ENCODE results near the gene MAMSTR. TPM values are rescaled to one million over a fixed set of nuclear protein-coding genes. Genes with fewer than 3 reads are reported as not detected.

The MAMSTR gene
- total RNA-seq, 5 donors from 2014 or later (not counting 1 experiment from before 2014, with no cell fraction given): 0.56 to 2.4 (median 1.6) TPM

- Histone ChIP-seq H3K4me3 (ENCODE audit: control insufficient read depth in 1 of 2, extremely low read depth in 1 of 2, low read length in 1 of 2) (peak within 1 kb of the TSS; percentile 40 to 54), H3K9me3 (no peaks in the 10 kb centered on the region), H3K36me3 (ENCODE audit: control insufficient read depth in 2 of 2, extremely low read depth in 1 of 2, insufficient read depth in 1 of 2, low read length in 1 of 2) (no peaks in the 10 kb centered on the region), H3K27ac (ENCODE audit: low read length) (no peak within 1 kb of the TSS), H3K27me3 (replicated peaks in 1 of 2; ENCODE audit: control insufficient read depth in 2 of 2, extremely low read depth in 1 of 2, insufficient read depth in 2 of 2, low read length in 1 of 2) (peaks cover 0 to 70% of the 10 kb centered on the region in 2 experiments), H3K4me1 (ENCODE audit: control insufficient read depth in 1 of 2, extremely low read depth in 1 of 2, insufficient read depth in 2 of 2, low read length in 2 of 2) (peaks cover 2 to 21% of the 10 kb centered on the region in 2 experiments)
- 1% methylated on average over 59 of the region's 73 CpGs for WGBS (ENCODE audit: insufficient coverage)
- Mint-ChIP-seq H3K27ac (peak within 1 kb of the TSS in 1 of 2 donors; percentile 81), H3K27me3 (peaks cover 20 to 31% of the 10 kb centered on the region in 2 donors), H3K36me3 (no peaks in the 10 kb centered on the region), H3K4me3 (peak within 1 kb of the TSS; percentile 71 to 84 (median 74)), H3K9me3 (no peaks in the 10 kb centered on the region), H3K4me1 (peaks cover 12 to 20% (median 19%) of the 10 kb centered on the region in 3 donors)
- peak; percentile 71 to 75 (median 73) for ATAC-seq (replicated peaks in 1 of 4)
- POLR2A ChIA-PET: no interaction called here
- CTCF ChIA-PET: no interaction called here
- peak in 21 of 35 experiments; percentile 17 to 48 (median 28) for DNase-seq
Observed at GRCh38 chr19:48752496-48753365, 33.2 kb upstream of the MAMSTR start, which contains the start of gene FUT1. FUT1 (minus strand) TSS chr19:48752641; CDS start chr19:48751281, 1,360 bp downstream.

GRCh38 chr19:48751845-48752495 lies 32.4 kb upstream of the MAMSTR start:
- Mint-ChIP-seq H3K27me3 (peaks cover 20 to 31% of the 10 kb centered on the region in 2 donors), H3K36me3 (no peaks in the 10 kb centered on the region), H3K4me3 (peak overlapping the region; percentile 71 to 84 (median 74)), H3K9me3 (no peaks in the 10 kb centered on the region), H3K27ac (peak overlapping the region in 1 of 2 donors; percentile 40), H3K4me1 (peaks cover 14 to 20% (median 19%) of the 10 kb centered on the region in 3 donors)
- no peaks in the 10 kb centered on the region for H3K9me3 ChIP-seq
- CTCF ChIA-PET: interaction anchor here in 1 of 2 donors (0.6 to 0.7 kb wide), 3 partner anchors 13 to 987 kb away, joined by 3 to 6 read pairs (median 4); no protein-coding TSS in a partner anchor
- 2% methylated on average over 13 of the region's 20 CpGs for WGBS (ENCODE audit: insufficient coverage)
- POLR2A ChIA-PET: interaction anchor here in 1 of 2 donors (0.7 kb wide), 1 partner anchor 242 kb away, joined by 4 read pairs; the partner anchor contains the start of gene RUVBL2
- H3K36me3 ChIP-seq (ENCODE audit: control insufficient read depth in 2 of 2, extremely low read depth in 1 of 2, insufficient read depth in 1 of 2, low read length in 1 of 2): no peaks in the 10 kb centered on the region
- ATAC-seq (replicated peaks in 1 of 4): peak; percentile 43 to 59 (median 45)
- H3K4me1 ChIP-seq (ENCODE audit: control insufficient read depth in 1 of 2, extremely low read depth in 1 of 2, insufficient read depth in 2 of 2, low read length in 2 of 2): peaks cover 2 to 25% of the 10 kb centered on the region in 2 experiments
- H3K27me3 ChIP-seq (replicated peaks in 1 of 2; ENCODE audit: control insufficient read depth in 2 of 2, extremely low read depth in 1 of 2, insufficient read depth in 2 of 2, low read length in 1 of 2): peaks cover 0 to 68% of the 10 kb centered on the region in 2 experiments
- H3K4me3 ChIP-seq (ENCODE audit: control insufficient read depth in 1 of 2, extremely low read depth in 1 of 2, low read length in 1 of 2): peak overlapping the region; percentile 40 to 54
- DNase-seq: peak in 4 of 35 experiments; percentile 13 to 40 (median 22)
- no peak overlapping the region for H3K27ac ChIP-seq (ENCODE audit: low read length)

- ATAC-seq (replicated peaks in 1 of 4): no peak
- ChIA-PET POLR2A (no interaction called here), CTCF (no interaction called here)
Observed at GRCh38 chr19:48750771-48751504, 31.4 kb upstream of the MAMSTR start.

GRCh38 chr19:48750351-48750750 lies 30.8 kb upstream of the MAMSTR start:
- no peaks in the 10 kb centered on the region for H3K9me3 ChIP-seq
- H3K4me3 Mint-ChIP-seq: no peak overlapping the region
- POLR2A ChIA-PET: no interaction called here

More at GRCh38 chr19:48750771-48751504, 31.4 kb upstream of the MAMSTR start:
- peaks cover 0 to 69% of the 10 kb centered on the region in 2 experiments for H3K27me3 ChIP-seq (replicated peaks in 1 of 2; ENCODE audit: control insufficient read depth in 2 of 2, extremely low read depth in 1 of 2, insufficient read depth in 2 of 2, low read length in 1 of 2)
- peaks cover 2 to 30% of the 10 kb centered on the region in 2 experiments for H3K4me1 ChIP-seq (ENCODE audit: control insufficient read depth in 1 of 2, extremely low read depth in 1 of 2, insufficient read depth in 2 of 2, low read length in 2 of 2)
- 93% methylated on average over 27 of the region's 29 CpGs for WGBS (ENCODE audit: insufficient coverage)
- no peaks in the 10 kb centered on the region for H3K9me3 ChIP-seq
- peak overlapping the region in 2 of 3 donors; percentile 29 to 84 for H3K4me3 Mint-ChIP-seq
- no peaks in the 10 kb centered on the region for H3K9me3 Mint-ChIP-seq
- no peak for DNase-seq
- no peak overlapping the region for H3K4me3 ChIP-seq (ENCODE audit: control insufficient read depth in 1 of 2, extremely low read depth in 1 of 2, low read length in 1 of 2)
- H3K27ac Mint-ChIP-seq: peak overlapping the region in 1 of 2 donors; percentile 31
- no peaks in the 10 kb centered on the region for H3K36me3 ChIP-seq (ENCODE audit: control insufficient read depth in 2 of 2, extremely low read depth in 1 of 2, insufficient read depth in 1 of 2, low read length in 1 of 2)
- peaks cover 18 to 26% (median 24%) of the 10 kb centered on the region in 3 donors for H3K4me1 Mint-ChIP-seq
- no peak overlapping the region for H3K27ac ChIP-seq (ENCODE audit: low read length)
- H3K27me3 Mint-ChIP-seq: peaks cover 25 to 36% of the 10 kb centered on the region in 2 donors
- H3K36me3 Mint-ChIP-seq: no peaks in the 10 kb centered on the region

GRCh38 chr19:48749571-48750198 lies 30.2 kb upstream of the MAMSTR start:
- CTCF ChIA-PET: no interaction called here
- no peaks in the 10 kb centered on the region for H3K36me3 ChIP-seq (ENCODE audit: control insufficient read depth in 2 of 2, extremely low read depth in 1 of 2, insufficient read depth in 1 of 2, low read length in 1 of 2)
- H3K4me3 ChIP-seq (ENCODE audit: control insufficient read depth in 1 of 2, extremely low read depth in 1 of 2, low read length in 1 of 2): no peak overlapping the region
- Mint-ChIP-seq H3K4me1 (peaks cover 21 to 33% (median 28%) of the 10 kb centered on the region in 3 donors), H3K27me3 (peaks cover 24 to 38% of the 10 kb centered on the region in 2 donors), H3K9me3 (no peaks in the 10 kb centered on the region), H3K27ac (no peak overlapping the region), H3K4me3 (no peak overlapping the region), H3K36me3 (no peaks in the 10 kb centered on the region)
- WGBS (ENCODE audit: insufficient coverage): 50% methylated on average over 3 of the region's 4 CpGs
- H3K9me3 ChIP-seq: no peaks in the 10 kb centered on the region
- ATAC-seq (replicated peaks in 1 of 4) (no peak), DNase-seq (no peak)
- H3K4me1 ChIP-seq (ENCODE audit: control insufficient read depth in 1 of 2, extremely low read depth in 1 of 2, insufficient read depth in 2 of 2, low read length in 2 of 2): peaks cover 2 to 40% of the 10 kb centered on the region in 2 experiments
- POLR2A ChIA-PET: no interaction called here
- no peak overlapping the region for H3K27ac ChIP-seq (ENCODE audit: low read length)
- H3K27me3 ChIP-seq (replicated peaks in 1 of 2; ENCODE audit: control insufficient read depth in 2 of 2, extremely low read depth in 1 of 2, insufficient read depth in 2 of 2, low read length in 1 of 2): peaks cover 0 to 68% of the 10 kb centered on the region in 2 experiments

More at GRCh38 chr19:48750351-48750750, 30.8 kb upstream of the MAMSTR start:
- no peak overlapping the region for H3K4me3 ChIP-seq (ENCODE audit: control insufficient read depth in 1 of 2, extremely low read depth in 1 of 2, low read length in 1 of 2)
- no peak overlapping the region for H3K27ac Mint-ChIP-seq
- ATAC-seq (replicated peaks in 1 of 4) (no peak), DNase-seq (no peak)
- CTCF ChIA-PET: no interaction called here
- H3K27me3 ChIP-seq (replicated peaks in 1 of 2; ENCODE audit: control insufficient read depth in 2 of 2, extremely low read depth in 1 of 2, insufficient read depth in 2 of 2, low read length in 1 of 2): peaks cover 0 to 68% of the 10 kb centered on the region in 2 experiments
- WGBS (ENCODE audit: insufficient coverage): 94% methylated on average over 30 of the region's 31 CpGs
- H3K9me3 Mint-ChIP-seq: no peaks in the 10 kb centered on the region
- no peak overlapping the region for H3K27ac ChIP-seq (ENCODE audit: low read length)
- H3K4me1 Mint-ChIP-seq: peaks cover 21 to 28% (median 25%) of the 10 kb centered on the region in 3 donors
- no peaks in the 10 kb centered on the region for H3K36me3 ChIP-seq (ENCODE audit: control insufficient read depth in 2 of 2, extremely low read depth in 1 of 2, insufficient read depth in 1 of 2, low read length in 1 of 2)
- peaks cover 2 to 34% of the 10 kb centered on the region in 2 experiments for H3K4me1 ChIP-seq (ENCODE audit: control insufficient read depth in 1 of 2, extremely low read depth in 1 of 2, insufficient read depth in 2 of 2, low read length in 2 of 2)
- H3K36me3 Mint-ChIP-seq: no peaks in the 10 kb centered on the region
- H3K27me3 Mint-ChIP-seq: peaks cover 26 to 40% of the 10 kb centered on the region in 2 donors
